HepG2 (cell line): Measurements from ENCODE around the gene VARS2. TPM values are rescaled to one million over a fixed set of nuclear protein-coding genes. Genes with fewer than 3 reads are reported as not detected.

Experiments
- AKAP8 ChIP-seq: sonication (generic); formaldehyde crosslinking; IDR thresholded peaks from 2 replicates; pipeline ENCODE4 v1.5.1; 2020; ENCODE audit warnings: mild to moderate bottlenecking, missing genetic modification reagents
- HHEX ChIP-seq: IDR thresholded peaks from 2 replicates; pipeline ENCODE4 v1.6.1; 2016; ENCODE audit warnings: control low read depth
- NR2F6 ChIP-seq, 2 experiments: IDR thresholded peaks; 2 replicates each; pipeline ENCODE4 v1.6.1; 2016; ENCODE audit warnings: antibody characterized with exemption in 1 of 2, mild to moderate bottlenecking in 1 of 2
- ONECUT2 ChIP-seq: sonication (generic); formaldehyde crosslinking; IDR thresholded peaks from 2 replicates; pipeline ENCODE4 v1.4.0; 2020; ENCODE audit warnings: missing genetic modification reagents
- PCBP1 ChIP-seq: fragments of 200-400 bp; formaldehyde crosslinking; IDR thresholded peaks from 2 replicates; pipeline ENCODE4 v1.6.1; 2017; ENCODE audit warnings: mild to moderate bottlenecking, low read depth, low read length, borderline replicate concordance
- POGZ ChIP-seq: sonication (generic); formaldehyde crosslinking; IDR thresholded peaks from 2 replicates; pipeline ENCODE4 v1.4.0; 2020; ENCODE audit warnings: mild to moderate bottlenecking, missing genetic modification reagents
- RORA ChIP-seq: sonication (generic); formaldehyde crosslinking; IDR thresholded peaks from 2 replicates; pipeline ENCODE4 v1.5.0; 2020; ENCODE audit warnings: mild to moderate bottlenecking, missing genetic modification reagents, moderate library complexity
- STAT5B ChIP-seq: sonication (generic); formaldehyde crosslinking; IDR thresholded peaks from 2 replicates; pipeline ENCODE4 v1.4.0; 2020; ENCODE audit warnings: missing genetic modification reagents
- ZBTB21 ChIP-seq: sonication (generic); formaldehyde crosslinking; IDR thresholded peaks from 2 replicates; pipeline ENCODE4 v1.4.0; 2020; ENCODE audit warnings: missing genetic modification reagents
- ZNF136 ChIP-seq: sonication (generic); formaldehyde crosslinking; IDR thresholded peaks from 2 replicates; pipeline ENCODE4 v1.8.1; 2022; ENCODE audit warnings: low read depth, mild to moderate bottlenecking, moderate library complexity, missing genetic modification reagents
- ZNF225 ChIP-seq: sonication (generic); formaldehyde crosslinking; IDR thresholded peaks from 2 replicates; pipeline ENCODE4 v1.4.0; 2020; ENCODE audit warnings: mild to moderate bottlenecking, missing genetic modification reagents
- ZNF256 ChIP-seq: sonication (generic); formaldehyde crosslinking; conservative IDR thresholded peaks from 2 replicates; pipeline ENCODE4 v1.4.0; 2020; ENCODE audit warnings: missing genetic modification reagents
- ZNF3 ChIP-seq: IDR thresholded peaks from 2 replicates; pipeline ENCODE4 v1.7.0; 2017; ENCODE audit warnings: inconsistent platforms
- ZNF589 ChIP-seq: sonication (generic); formaldehyde crosslinking; conservative IDR thresholded peaks from 2 replicates; pipeline ENCODE4 v1.8.0; 2022; ENCODE audit warnings: mild to moderate bottlenecking, moderate library complexity, missing genetic modification reagents
- polyA plus RNA-seq, 8 experiments: library from polyadenylated mRNA; depleted of rRNA in 3 of 8; stranded (reverse) in 7 of 8; unstranded in 1 of 8; fragments of >200 nt; fragmentation: Illumina TruSeq in 4 of 8; extraction: Trizol in 4 of 8; gene quantifications; 2 replicates each; pipeline versions ENCODE4 v1.2.1 to v1.2.3, GENCODE V29; 2011 to 2016; ENCODE audit warnings: low read depth in 4 of 8, missing spikeins in 1 of 8, mixed read lengths in 1 of 8; ENCODE audit not compliant: insufficient read depth in 1 of 8
- total RNA-seq, 5 experiments: library from RNA; depleted of rRNA; stranded (reverse); fragments of >200 nt; fragmentation: Illumina TruSeq; extraction: Trizol; gene quantifications; 2 replicates each; pipeline ENCODE4 v1.2.3, GENCODE V29; 2016; ENCODE audit warnings: low read depth in 1 of 5
- TF ChIP-seq, protein P1 (sequence below): IDR thresholded peaks from 2 replicates; pipeline ENCODE4 v1.6.1; 2016; ENCODE audit warnings: missing compliant biosample characterization, missing genetic modification reagents, borderline replicate concordance
- TF ChIP-seq, protein P2 (sequence below): sonication (generic); formaldehyde crosslinking; IDR thresholded peaks from 2 replicates; pipeline ENCODE4 v1.8.1; 2022; ENCODE audit warnings: low read depth, mild to moderate bottlenecking, missing genetic modification reagents
- TF ChIP-seq, protein P3 (sequence below): sonication (generic); formaldehyde crosslinking; IDR thresholded peaks from 2 replicates; pipeline ENCODE4 v1.5.0; 2020; ENCODE audit warnings: missing genetic modification reagents, mild to moderate bottlenecking, borderline replicate concordance
- TF ChIP-seq, protein P4 (sequence below): sonication (generic); formaldehyde crosslinking; conservative IDR thresholded peaks from 2 replicates; pipeline ENCODE4 v1.8.1; 2023; ENCODE audit warnings: missing genetic modification reagents
- TF ChIP-seq, protein P5 (sequence below): sonication (generic); formaldehyde crosslinking; IDR thresholded peaks from 2 replicates; pipeline ENCODE4 v1.4.0; 2020; ENCODE audit warnings: mild to moderate bottlenecking, low read depth, missing genetic modification reagents
- TF ChIP-seq, protein P6 (sequence below): IDR thresholded peaks from 2 replicates; pipeline ENCODE4 v1.6.1; 2016; ENCODE audit warnings: mild to moderate bottlenecking, missing biosample characterization, missing genetic modification reagents

VARS2 gene
- total and polyA plus RNA-seq, 2 of the 13 experiments (the other 11 are each of a cell fraction or from before 2014, with no cell fraction given) = 61.8 to 71.8 TPM

DNA sequence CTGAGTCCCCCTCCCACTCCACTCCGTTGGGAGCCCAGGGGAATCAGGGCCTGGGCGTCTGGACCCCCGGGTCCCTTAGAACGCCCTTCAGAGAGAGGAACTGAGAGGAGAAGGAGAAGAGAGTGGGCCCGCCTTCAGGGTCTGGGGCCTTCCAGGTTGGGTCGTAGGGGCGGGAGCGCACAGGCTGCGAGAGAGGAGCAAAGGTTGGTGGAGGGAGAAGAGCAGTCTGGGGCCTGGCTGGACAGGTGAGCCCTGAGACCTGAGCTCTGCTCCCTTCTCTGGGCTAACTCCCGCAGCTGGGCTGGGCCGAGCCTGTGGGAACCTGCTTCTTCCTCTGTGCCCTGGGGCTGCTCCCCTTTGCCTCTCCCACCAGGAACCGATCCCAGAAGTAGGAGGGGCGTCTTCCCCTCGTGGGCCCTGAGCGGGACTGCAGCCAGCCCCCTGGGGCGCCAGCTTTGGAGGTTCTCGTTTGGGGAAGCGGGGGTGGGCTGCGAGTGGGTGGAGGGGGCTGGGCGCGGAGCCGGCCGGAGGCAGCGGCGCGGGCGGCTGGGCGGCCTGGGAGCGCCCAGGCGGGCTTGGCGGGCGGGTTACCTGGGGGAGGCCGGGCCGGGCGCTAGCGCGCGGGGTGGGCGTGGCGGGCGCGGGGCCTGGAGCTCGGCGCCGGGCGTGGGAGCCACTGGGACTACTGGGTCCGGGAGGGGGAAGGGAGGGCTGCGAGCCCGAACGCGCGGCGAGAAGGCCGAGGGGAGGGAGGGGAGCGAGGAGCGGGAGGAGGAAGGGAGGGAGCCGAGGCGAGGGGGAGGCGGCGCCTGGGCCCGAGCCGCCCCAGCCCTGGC is 30.1 kb upstream of the VARS2 start, which contains the start of gene DDR1 (continued):
- TF ChIP-seq, protein P1, sequence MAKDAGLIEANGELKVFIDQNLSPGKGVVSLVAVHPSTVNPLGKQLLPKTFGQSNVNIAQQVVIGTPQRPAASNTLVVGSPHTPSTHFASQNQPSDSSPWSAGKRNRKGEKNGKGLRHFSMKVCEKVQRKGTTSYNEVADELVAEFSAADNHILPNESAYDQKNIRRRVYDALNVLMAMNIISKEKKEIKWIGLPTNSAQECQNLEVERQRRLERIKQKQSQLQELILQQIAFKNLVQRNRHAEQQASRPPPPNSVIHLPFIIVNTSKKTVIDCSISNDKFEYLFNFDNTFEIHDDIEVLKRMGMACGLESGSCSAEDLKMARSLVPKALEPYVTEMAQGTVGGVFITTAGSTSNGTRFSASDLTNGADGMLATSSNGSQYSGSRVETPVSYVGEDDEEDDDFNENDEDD (CRISPR knock-in tag) = peak; percentile 55; the same call in 1 of the 2 replicates
- TF ChIP-seq ZNF256 (CRISPR knock-in tag) (no peak), ZNF225 (CRISPR knock-in tag) (no peak), PCBP1 (0 out of 2 replicates have a peak, but pooled peaks have one; percentile 29), AKAP8 (no peak), RORA (no peak), STAT5B (no peak), ONECUT2 (CRISPR knock-in tag) (no peak), ZNF136 (no peak), NR2F6 (IDR thresholded peaks at IDR 0.05) (no peak), NR2F6 (CRISPR knock-in tag; IDR thresholded peaks at IDR 0.05) (no peak), ZNF3 (CRISPR knock-in tag) (no peak), HHEX (CRISPR knock-in tag) (0 out of 2 replicates have a peak, but pooled peaks have one; percentile 24), ZNF589 (no peak), POGZ (CRISPR knock-in tag) (peak; percentile 14; the same call in 1 of the 2 replicates), ZBTB21 (CRISPR knock-in tag) (no peak)
- TF ChIP-seq, protein P2, sequence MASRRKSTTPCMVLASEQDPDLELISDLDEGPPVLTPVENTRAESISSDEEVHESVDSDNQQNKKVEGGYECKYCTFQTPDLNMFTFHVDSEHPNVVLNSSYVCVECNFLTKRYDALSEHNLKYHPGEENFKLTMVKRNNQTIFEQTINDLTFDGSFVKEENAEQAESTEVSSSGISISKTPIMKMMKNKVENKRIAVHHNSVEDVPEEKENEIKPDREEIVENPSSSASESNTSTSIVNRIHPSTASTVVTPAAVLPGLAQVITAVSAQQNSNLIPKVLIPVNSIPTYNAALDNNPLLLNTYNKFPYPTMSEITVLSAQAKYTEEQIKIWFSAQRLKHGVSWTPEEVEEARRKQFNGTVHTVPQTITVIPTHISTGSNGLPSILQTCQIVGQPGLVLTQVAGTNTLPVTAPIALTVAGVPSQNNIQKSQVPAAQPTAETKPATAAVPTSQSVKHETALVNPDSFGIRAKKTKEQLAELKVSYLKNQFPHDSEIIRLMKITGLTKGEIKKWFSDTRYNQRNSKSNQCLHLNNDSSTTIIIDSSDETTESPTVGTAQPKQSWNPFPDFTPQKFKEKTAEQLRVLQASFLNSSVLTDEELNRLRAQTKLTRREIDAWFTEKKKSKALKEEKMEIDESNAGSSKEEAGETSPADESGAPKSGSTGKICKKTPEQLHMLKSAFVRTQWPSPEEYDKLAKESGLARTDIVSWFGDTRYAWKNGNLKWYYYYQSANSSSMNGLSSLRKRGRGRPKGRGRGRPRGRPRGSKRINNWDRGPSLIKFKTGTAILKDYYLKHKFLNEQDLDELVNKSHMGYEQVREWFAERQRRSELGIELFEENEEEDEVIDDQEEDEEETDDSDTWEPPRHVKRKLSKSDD = no peak
- TF ChIP-seq, protein P3, sequence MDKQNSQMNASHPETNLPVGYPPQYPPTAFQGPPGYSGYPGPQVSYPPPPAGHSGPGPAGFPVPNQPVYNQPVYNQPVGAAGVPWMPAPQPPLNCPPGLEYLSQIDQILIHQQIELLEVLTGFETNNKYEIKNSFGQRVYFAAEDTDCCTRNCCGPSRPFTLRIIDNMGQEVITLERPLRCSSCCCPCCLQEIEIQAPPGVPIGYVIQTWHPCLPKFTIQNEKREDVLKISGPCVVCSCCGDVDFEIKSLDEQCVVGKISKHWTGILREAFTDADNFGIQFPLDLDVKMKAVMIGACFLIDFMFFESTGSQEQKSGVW (CRISPR knock-in tag) = no peak
- TF ChIP-seq, protein P4, sequence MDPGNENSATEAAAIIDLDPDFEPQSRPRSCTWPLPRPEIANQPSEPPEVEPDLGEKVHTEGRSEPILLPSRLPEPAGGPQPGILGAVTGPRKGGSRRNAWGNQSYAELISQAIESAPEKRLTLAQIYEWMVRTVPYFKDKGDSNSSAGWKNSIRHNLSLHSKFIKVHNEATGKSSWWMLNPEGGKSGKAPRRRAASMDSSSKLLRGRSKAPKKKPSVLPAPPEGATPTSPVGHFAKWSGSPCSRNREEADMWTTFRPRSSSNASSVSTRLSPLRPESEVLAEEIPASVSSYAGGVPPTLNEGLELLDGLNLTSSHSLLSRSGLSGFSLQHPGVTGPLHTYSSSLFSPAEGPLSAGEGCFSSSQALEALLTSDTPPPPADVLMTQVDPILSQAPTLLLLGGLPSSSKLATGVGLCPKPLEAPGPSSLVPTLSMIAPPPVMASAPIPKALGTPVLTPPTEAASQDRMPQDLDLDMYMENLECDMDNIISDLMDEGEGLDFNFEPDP = no peak
- TF ChIP-seq, protein P5, sequence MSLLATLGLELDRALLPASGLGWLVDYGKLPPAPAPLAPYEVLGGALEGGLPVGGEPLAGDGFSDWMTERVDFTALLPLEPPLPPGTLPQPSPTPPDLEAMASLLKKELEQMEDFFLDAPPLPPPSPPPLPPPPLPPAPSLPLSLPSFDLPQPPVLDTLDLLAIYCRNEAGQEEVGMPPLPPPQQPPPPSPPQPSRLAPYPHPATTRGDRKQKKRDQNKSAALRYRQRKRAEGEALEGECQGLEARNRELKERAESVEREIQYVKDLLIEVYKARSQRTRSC (CRISPR knock-in tag) = no peak
- TF ChIP-seq, protein P6, sequence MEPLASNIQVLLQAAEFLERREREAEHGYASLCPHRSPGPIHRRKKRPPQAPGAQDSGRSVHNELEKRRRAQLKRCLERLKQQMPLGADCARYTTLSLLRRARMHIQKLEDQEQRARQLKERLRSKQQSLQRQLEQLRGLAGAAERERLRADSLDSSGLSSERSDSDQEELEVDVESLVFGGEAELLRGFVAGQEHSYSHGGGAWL (CRISPR knock-in tag) = no peak
